Calu3 (cell line): ENCODE results near the gene ZMYM2. TPM values are rescaled to one million over a fixed set of nuclear protein-coding genes. Genes with fewer than 3 reads are reported as not detected.

ENCODE experiments used
- BruUV-seq: library from RNA; stranded (reverse); fragments of 400-500 nt; replicated peaks from 2 replicates; lab custom pipeline; 2021; lab: Mats Ljungman, UMichigan
- CTCF ChIA-PET: fragments of 300-600 bp; sonication (Branson Sonifier 250); formaldehyde crosslinking; loops from one replicate; lab custom pipeline; 2022; ENCODE audit warnings: antibody characterized with exemption; lab: Charles Lee
- DNase-seq: peaks from one replicate; pipeline ENCODE4 v3.0.0; 2022
- H3K27ac Mint-ChIP-seq: one replicate; pipeline ENCODE4 v1.8.0; 2022; ENCODE audit warnings: mixed read lengths; ENCODE audit not compliant: unreplicated experiment
- H3K27me3 Mint-ChIP-seq: one replicate; pipeline ENCODE4 v1.8.0; 2022; ENCODE audit warnings: mixed read lengths; ENCODE audit not compliant: unreplicated experiment
- H3K36me3 Mint-ChIP-seq: one replicate; pipeline ENCODE4 v1.8.0; 2022; ENCODE audit warnings: mild to moderate bottlenecking, moderate library complexity, mixed read lengths; ENCODE audit not compliant: insufficient read depth, unreplicated experiment
- H3K4me1 Mint-ChIP-seq: one replicate; pipeline ENCODE4 v1.8.0; 2022; ENCODE audit warnings: mild to moderate bottlenecking, low read depth, mixed read lengths; ENCODE audit not compliant: unreplicated experiment
- H3K4me3 Mint-ChIP-seq: one replicate; pipeline ENCODE4 v1.8.0; 2022; ENCODE audit warnings: mild to moderate bottlenecking, low read depth, moderate library complexity, mixed read lengths; ENCODE audit not compliant: unreplicated experiment
- H3K9me3 Mint-ChIP-seq: one replicate; pipeline ENCODE4 v1.8.0; 2022; ENCODE audit warnings: low read depth, mixed read lengths; ENCODE audit not compliant: unreplicated experiment
- CTCF ChIP-seq: fragments of 200-600 bp; IDR thresholded peaks from one replicate; pipeline ENCODE4 v1.8.0; 2022; ENCODE audit warnings: antibody characterized with exemption; ENCODE audit not compliant: unreplicated experiment
- intact Hi-C: fragments of 100-400 bp; cut with micrococcal nuclease; formaldehyde crosslinking; loops from one replicate; pipeline ENCODE4 v1.10.0; 2022; ENCODE audit not compliant: unreplicated experiment
- total RNA-seq: library from RNA; stranded (reverse); gene quantifications from 2 replicates; pipeline ENCODE4 v1.2.3, GENCODE V29; 2022

ZMYM2 gene
- total RNA-seq, 1 experiment from 2014 or later = 53.1 TPM

- no peak overlapping the region for H3K27ac Mint-ChIP-seq
- CTCF ChIA-PET = interaction anchor here (1.0 kb wide), 1 partner anchor 16 kb away, joined by 3 read pairs; no protein-coding TSS in a partner anchor
- TF ChIP-seq CTCF = no peak
- H3K4me1 Mint-ChIP-seq = peaks cover 9% of the 10 kb centered on the region
- intact Hi-C loops = no loop called here
- H3K36me3 Mint-ChIP-seq = no peaks in the 10 kb centered on the region
- H3K4me3 Mint-ChIP-seq = no peak overlapping the region
- DNase-seq = no peak
- H3K27me3 Mint-ChIP-seq = peaks cover 20% of the 10 kb centered on the region
- H3K9me3 Mint-ChIP-seq = no peaks in the 10 kb centered on the region
- no TSS peak for BruUV-seq
Observed at GRCh38 chr13:20105161-20105689, 146.7 kb downstream of the ZMYM2 start.

- no peak overlapping the region for H3K4me3 Mint-ChIP-seq
- H3K27me3 Mint-ChIP-seq = peaks cover 20% of the 10 kb centered on the region
- H3K27ac Mint-ChIP-seq = no peak overlapping the region
- no TSS peak for BruUV-seq
- intact Hi-C loops = no loop called here
- CTCF ChIA-PET = no interaction called here
- DNase-seq = no peak
- H3K4me1 Mint-ChIP-seq = no peaks in the 10 kb centered on the region
- H3K9me3 Mint-ChIP-seq = no peaks in the 10 kb centered on the region
- TF ChIP-seq CTCF = no peak
- H3K36me3 Mint-ChIP-seq = no peaks in the 10 kb centered on the region
Observed at GRCh38 chr13:20106742-20107141, 148.2 kb downstream of the ZMYM2 start.

- intact Hi-C loops = no loop called here
- CTCF ChIA-PET = interaction anchor here (0.7 kb wide), 1 partner anchor 10 kb away, joined by 6 read pairs; no protein-coding TSS in a partner anchor
- no peak for TF ChIP-seq CTCF
- no peak for DNase-seq
- no peaks in the 10 kb centered on the region for H3K9me3 Mint-ChIP-seq
- no TSS peak for BruUV-seq
- no peaks in the 10 kb centered on the region for H3K4me1 Mint-ChIP-seq
- H3K27me3 Mint-ChIP-seq = peaks cover 17% of the 10 kb centered on the region
- H3K27ac Mint-ChIP-seq = no peak overlapping the region
- no peaks in the 10 kb centered on the region for H3K36me3 Mint-ChIP-seq
- H3K4me3 Mint-ChIP-seq = no peak overlapping the region
Observed at GRCh38 chr13:20109037-20109436, 150.5 kb downstream of the ZMYM2 start.

- no peak for TF ChIP-seq CTCF
- H3K4me3 Mint-ChIP-seq = no peak overlapping the region
Observed at GRCh38 chr13:20114066-20114610, 155.6 kb downstream of the ZMYM2 start.

More at GRCh38 chr13:20114066-20114610, 155.6 kb downstream of the ZMYM2 start:
- no peaks in the 10 kb centered on the region for H3K27me3 Mint-ChIP-seq
- no TSS peak for BruUV-seq
- no peak for DNase-seq
- H3K36me3 Mint-ChIP-seq = peaks cover 12% of the 10 kb centered on the region
- no peak overlapping the region for H3K27ac Mint-ChIP-seq
- CTCF ChIA-PET = no interaction called here
- no peaks in the 10 kb centered on the region for H3K9me3 Mint-ChIP-seq
- H3K4me1 Mint-ChIP-seq = peaks cover 2% of the 10 kb centered on the region
- intact Hi-C loops = no loop called here
